K562 (cell line): Measurements from ENCODE around the gene TCEAL9. TPM values are rescaled to one million over a fixed set of nuclear protein-coding genes. Genes with fewer than 3 reads are reported as not detected.

Experiments used
- CXXC5 ChIP-seq: fragments of 250-450 bp; sonication (Bioruptor Pico); IDR thresholded peaks from 2 replicates; pipeline ENCODE4 v1.8.0; 2022; ENCODE audit warnings: inconsistent platforms, mild to moderate bottlenecking, moderate library complexity
- DNMT1 ChIP-seq: fragments of 450-650 bp; IDR thresholded peaks from 2 replicates; pipeline ENCODE4 v1.6.1; 2016; ENCODE audit warnings: antibody characterized with exemption, mild to moderate bottlenecking
- ERF ChIP-seq: fragments of 450-650 bp; formaldehyde crosslinking; IDR thresholded peaks from 2 replicates; pipeline ENCODE4 v1.4.0; 2020; ENCODE audit warnings: mild to moderate bottlenecking, mixed read lengths
- NR2C1 ChIP-seq, 2 experiments: fragments of 450-650 bp; IDR thresholded peaks; 2 replicates each; pipeline ENCODE4 v1.6.1; 2017; ENCODE audit warnings: mild to moderate bottlenecking in 2 of 2, antibody characterized with exemption in 1 of 2, inconsistent platforms in 1 of 2, missing compliant biosample characterization in 1 of 2, missing genetic modification characterization in 1 of 2
- OTX1 ChIP-seq: fragments of 450-650 bp; formaldehyde crosslinking; IDR thresholded peaks from 2 replicates; pipeline ENCODE4 v1.4.0; 2022; ENCODE audit warnings: mild to moderate bottlenecking
- PHF8 ChIP-seq: fragments of 200-600 bp; sonication (generic); IDR thresholded peaks from 2 replicates; pipeline ENCODE4 v1.6.1; 2012; ENCODE audit warnings: mixed run types, mild to moderate bottlenecking, inconsistent platforms, low read length, moderate library complexity, borderline replicate concordance
- ZC3H4 ChIP-seq: sonication (generic); formaldehyde crosslinking; IDR thresholded peaks from 2 replicates; pipeline ENCODE4 v1.9.0; 2021; ENCODE audit warnings: missing genetic modification reagents, borderline replicate concordance
- ZEB2 ChIP-seq: fragments of 450-650 bp; IDR thresholded peaks from 2 replicates; pipeline ENCODE4 v1.6.1; 2016
- ZNF197 ChIP-seq: fragments of 200-800 bp; sonication (Bioruptor generic); IDR thresholded peaks from 2 replicates; pipeline ENCODE4 v1.6.1; 2016; ENCODE audit warnings: low read depth, missing genetic modification characterization, missing compliant biosample characterization
- ZNF584 ChIP-seq: fragments of 200-800 bp; sonication (Bioruptor generic); IDR thresholded peaks from 2 replicates; pipeline ENCODE4 v1.6.1; 2016; ENCODE audit warnings: low read depth, mild to moderate bottlenecking, missing genetic modification characterization, missing compliant biosample characterization
- ZNF79 ChIP-seq: fragments of 250-450 bp; sonication (Bioruptor Pico); IDR thresholded peaks from 2 replicates; pipeline ENCODE4 v1.4.0; 2020; ENCODE audit warnings: low read depth, mild to moderate bottlenecking, moderate library complexity
- polyA plus RNA-seq, 8 experiments: library from polyadenylated mRNA; depleted of rRNA in 4 of 8; stranded (reverse) in 5 of 8; unstranded in 3 of 8; fragments of >200 nt; fragmentation: Nextera tagmentation in 2 of 8; fragmentation: Illumina TruSeq in 1 of 8; extraction: Ambion mirVana in 2 of 8; extraction: Trizol in 1 of 8; gene quantifications; 2 replicates each; pipeline versions ENCODE4 v1.2.1 to v1.2.3, GENCODE V29; 2011 to 2014; ENCODE audit warnings: inconsistent platforms in 1 of 8, missing spikeins in 1 of 8
- total RNA-seq, 7 experiments: library from RNA; depleted of rRNA in 6 of 7; stranded (reverse); fragments of >200 nt in 6 of 7; fragmentation: Illumina TruSeq in 2 of 7; extraction: Trizol in 2 of 7; gene quantifications; 2 replicates each; pipeline versions ENCODE4 v1.2.1 to v1.2.3, GENCODE V29; 2011 to 2021; ENCODE audit warnings: low replicate concordance in 1 of 7
- TF ChIP-seq, protein P1 (sequence below): fragments of 450-650 bp; IDR thresholded peaks from 2 replicates; pipeline ENCODE4 v1.6.1; 2016; ENCODE audit warnings: mild to moderate bottlenecking, moderate library complexity
- TF ChIP-seq, protein P2 (sequence below): fragments of 250-450 bp; sonication (Bioruptor Pico); IDR thresholded peaks from 2 replicates; pipeline ENCODE4 v1.5.0; 2021
- TF ChIP-seq, protein P3 (sequence below): sonication (generic); formaldehyde crosslinking; IDR thresholded peaks from 2 replicates; pipeline ENCODE4 v1.8.1; 2023; ENCODE audit warnings: mild to moderate bottlenecking, missing genetic modification reagents, moderate library complexity

Gene TCEAL9
- total and polyA plus RNA-seq, 9 of the 15 experiments (the other 6 are each of a cell fraction or from before 2014, with no cell fraction given) = 16.2 to 106 (median 69.6) TPM

DNA sequence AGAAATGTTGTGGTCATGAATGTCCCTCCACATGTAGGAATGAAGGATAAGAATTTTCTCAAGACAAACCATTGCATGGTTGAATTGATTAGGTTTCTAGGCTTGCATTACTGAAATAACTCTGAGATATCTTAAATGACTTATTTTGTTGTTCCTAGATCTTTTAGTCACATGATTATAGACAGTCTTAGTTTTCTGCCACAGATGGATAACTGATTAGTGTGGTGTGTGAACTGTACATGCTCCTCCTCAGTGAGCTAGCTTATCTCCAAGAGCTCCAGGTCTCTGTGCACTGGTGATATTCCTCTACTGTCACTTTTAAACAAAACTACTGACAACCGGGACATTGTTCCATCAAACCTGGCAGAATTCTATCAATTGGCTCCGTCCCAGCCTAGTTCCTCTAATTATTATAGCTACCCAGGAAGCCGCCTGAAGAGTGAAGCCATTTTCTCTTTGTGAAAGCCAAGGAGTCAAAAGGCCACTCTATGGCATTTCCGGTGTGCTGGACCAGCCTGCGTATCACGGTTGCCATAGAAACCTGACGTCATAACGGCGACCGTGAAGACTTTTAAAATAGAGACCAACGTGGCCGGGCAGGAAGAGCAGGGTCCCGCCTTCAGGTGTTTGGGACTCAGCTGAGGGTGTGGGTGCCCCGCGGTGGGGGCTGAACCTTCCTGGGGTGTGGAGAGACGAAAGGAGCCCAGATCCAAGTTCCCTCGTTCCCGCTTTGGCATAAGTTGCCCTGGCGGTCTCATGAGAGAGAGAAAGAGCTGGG lies 48.1 kb downstream of the TCEAL9 start (continued):
- TF ChIP-seq, protein P1, sequence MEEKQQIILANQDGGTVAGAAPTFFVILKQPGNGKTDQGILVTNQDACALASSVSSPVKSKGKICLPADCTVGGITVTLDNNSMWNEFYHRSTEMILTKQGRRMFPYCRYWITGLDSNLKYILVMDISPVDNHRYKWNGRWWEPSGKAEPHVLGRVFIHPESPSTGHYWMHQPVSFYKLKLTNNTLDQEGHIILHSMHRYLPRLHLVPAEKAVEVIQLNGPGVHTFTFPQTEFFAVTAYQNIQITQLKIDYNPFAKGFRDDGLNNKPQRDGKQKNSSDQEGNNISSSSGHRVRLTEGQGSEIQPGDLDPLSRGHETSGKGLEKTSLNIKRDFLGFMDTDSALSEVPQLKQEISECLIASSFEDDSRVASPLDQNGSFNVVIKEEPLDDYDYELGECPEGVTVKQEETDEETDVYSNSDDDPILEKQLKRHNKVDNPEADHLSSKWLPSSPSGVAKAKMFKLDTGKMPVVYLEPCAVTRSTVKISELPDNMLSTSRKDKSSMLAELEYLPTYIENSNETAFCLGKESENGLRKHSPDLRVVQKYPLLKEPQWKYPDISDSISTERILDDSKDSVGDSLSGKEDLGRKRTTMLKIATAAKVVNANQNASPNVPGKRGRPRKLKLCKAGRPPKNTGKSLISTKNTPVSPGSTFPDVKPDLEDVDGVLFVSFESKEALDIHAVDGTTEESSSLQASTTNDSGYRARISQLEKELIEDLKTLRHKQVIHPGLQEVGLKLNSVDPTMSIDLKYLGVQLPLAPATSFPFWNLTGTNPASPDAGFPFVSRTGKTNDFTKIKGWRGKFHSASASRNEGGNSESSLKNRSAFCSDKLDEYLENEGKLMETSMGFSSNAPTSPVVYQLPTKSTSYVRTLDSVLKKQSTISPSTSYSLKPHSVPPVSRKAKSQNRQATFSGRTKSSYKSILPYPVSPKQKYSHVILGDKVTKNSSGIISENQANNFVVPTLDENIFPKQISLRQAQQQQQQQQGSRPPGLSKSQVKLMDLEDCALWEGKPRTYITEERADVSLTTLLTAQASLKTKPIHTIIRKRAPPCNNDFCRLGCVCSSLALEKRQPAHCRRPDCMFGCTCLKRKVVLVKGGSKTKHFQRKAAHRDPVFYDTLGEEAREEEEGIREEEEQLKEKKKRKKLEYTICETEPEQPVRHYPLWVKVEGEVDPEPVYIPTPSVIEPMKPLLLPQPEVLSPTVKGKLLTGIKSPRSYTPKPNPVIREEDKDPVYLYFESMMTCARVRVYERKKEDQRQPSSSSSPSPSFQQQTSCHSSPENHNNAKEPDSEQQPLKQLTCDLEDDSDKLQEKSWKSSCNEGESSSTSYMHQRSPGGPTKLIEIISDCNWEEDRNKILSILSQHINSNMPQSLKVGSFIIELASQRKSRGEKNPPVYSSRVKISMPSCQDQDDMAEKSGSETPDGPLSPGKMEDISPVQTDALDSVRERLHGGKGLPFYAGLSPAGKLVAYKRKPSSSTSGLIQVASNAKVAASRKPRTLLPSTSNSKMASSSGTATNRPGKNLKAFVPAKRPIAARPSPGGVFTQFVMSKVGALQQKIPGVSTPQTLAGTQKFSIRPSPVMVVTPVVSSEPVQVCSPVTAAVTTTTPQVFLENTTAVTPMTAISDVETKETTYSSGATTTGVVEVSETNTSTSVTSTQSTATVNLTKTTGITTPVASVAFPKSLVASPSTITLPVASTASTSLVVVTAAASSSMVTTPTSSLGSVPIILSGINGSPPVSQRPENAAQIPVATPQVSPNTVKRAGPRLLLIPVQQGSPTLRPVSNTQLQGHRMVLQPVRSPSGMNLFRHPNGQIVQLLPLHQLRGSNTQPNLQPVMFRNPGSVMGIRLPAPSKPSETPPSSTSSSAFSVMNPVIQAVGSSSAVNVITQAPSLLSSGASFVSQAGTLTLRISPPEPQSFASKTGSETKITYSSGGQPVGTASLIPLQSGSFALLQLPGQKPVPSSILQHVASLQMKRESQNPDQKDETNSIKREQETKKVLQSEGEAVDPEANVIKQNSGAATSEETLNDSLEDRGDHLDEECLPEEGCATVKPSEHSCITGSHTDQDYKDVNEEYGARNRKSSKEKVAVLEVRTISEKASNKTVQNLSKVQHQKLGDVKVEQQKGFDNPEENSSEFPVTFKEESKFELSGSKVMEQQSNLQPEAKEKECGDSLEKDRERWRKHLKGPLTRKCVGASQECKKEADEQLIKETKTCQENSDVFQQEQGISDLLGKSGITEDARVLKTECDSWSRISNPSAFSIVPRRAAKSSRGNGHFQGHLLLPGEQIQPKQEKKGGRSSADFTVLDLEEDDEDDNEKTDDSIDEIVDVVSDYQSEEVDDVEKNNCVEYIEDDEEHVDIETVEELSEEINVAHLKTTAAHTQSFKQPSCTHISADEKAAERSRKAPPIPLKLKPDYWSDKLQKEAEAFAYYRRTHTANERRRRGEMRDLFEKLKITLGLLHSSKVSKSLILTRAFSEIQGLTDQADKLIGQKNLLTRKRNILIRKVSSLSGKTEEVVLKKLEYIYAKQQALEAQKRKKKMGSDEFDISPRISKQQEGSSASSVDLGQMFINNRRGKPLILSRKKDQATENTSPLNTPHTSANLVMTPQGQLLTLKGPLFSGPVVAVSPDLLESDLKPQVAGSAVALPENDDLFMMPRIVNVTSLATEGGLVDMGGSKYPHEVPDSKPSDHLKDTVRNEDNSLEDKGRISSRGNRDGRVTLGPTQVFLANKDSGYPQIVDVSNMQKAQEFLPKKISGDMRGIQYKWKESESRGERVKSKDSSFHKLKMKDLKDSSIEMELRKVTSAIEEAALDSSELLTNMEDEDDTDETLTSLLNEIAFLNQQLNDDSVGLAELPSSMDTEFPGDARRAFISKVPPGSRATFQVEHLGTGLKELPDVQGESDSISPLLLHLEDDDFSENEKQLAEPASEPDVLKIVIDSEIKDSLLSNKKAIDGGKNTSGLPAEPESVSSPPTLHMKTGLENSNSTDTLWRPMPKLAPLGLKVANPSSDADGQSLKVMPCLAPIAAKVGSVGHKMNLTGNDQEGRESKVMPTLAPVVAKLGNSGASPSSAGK = no peak
- TF ChIP-seq DNMT1 = no peak
- peak; percentile 47; the same call in 1 of the 2 replicates for TF ChIP-seq PHF8
- TF ChIP-seq ZEB2 = no peak
- TF ChIP-seq CXXC5 (CRISPR knock-in tag) = peak; percentile 34; the same call in 1 of the 2 replicates
- TF ChIP-seq ERF (CRISPR knock-in tag) = no peak
- no peak for TF ChIP-seq OTX1
- TF ChIP-seq ZC3H4 (CRISPR knock-in tag) = no peak
- TF ChIP-seq, protein P2, sequence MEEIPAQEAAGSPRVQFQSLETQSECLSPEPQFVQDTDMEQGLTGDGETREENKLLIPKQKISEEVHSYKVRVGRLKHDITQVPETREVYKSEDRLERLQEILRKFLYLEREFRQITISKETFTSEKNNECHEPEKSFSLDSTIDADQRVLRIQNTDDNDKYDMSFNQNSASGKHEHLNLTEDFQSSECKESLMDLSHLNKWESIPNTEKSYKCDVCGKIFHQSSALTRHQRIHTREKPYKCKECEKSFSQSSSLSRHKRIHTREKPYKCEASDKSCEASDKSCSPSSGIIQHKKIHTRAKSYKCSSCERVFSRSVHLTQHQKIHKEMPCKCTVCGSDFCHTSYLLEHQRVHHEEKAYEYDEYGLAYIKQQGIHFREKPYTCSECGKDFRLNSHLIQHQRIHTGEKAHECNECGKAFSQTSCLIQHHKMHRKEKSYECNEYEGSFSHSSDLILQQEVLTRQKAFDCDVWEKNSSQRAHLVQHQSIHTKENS (CRISPR knock-in tag) = no peak
- TF ChIP-seq ZNF197 (CRISPR knock-in tag) = no peak
- no peak for TF ChIP-seq ZNF584
- no peak for TF ChIP-seq ZNF79 (CRISPR knock-in tag)
- TF ChIP-seq NR2C1 (IDR thresholded peaks at IDR 0.05) = no peak
- no peak for TF ChIP-seq NR2C1 (tag; IDR thresholded peaks at IDR 0.05)
- TF ChIP-seq, protein P3, sequence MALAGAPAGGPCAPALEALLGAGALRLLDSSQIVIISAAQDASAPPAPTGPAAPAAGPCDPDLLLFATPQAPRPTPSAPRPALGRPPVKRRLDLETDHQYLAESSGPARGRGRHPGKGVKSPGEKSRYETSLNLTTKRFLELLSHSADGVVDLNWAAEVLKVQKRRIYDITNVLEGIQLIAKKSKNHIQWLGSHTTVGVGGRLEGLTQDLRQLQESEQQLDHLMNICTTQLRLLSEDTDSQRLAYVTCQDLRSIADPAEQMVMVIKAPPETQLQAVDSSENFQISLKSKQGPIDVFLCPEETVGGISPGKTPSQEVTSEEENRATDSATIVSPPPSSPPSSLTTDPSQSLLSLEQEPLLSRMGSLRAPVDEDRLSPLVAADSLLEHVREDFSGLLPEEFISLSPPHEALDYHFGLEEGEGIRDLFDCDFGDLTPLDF (CRISPR knock-in tag) = no peak
